Naive thymus-derived CD4-positive, alpha-beta T cell (primary cell): ENCODE results near the gene NRN1. TPM values are rescaled to one million over a fixed set of nuclear protein-coding genes. Genes with fewer than 3 reads are reported as not detected.
"Not testable (repeated sequence)": the region's sequence is repeated elsewhere in the genome, so short reads cannot be mapped to it uniquely, and the experiment has no call there.

Source experiments
- ATAC-seq: fragments of 150-1000 bp; cut with Tn5 transposase; 2 replicates; pipeline ENCODE4 v1.10.0; 2021; ENCODE audit warnings: mild to moderate bottlenecking, moderate library complexity
- CTCF ChIA-PET: fragments of 350-600 bp; sonication (Branson Sonifier 250); formaldehyde crosslinking; loops from one replicate; lab custom pipeline; 2021; ENCODE audit warnings: antibody characterized with exemption; lab: Charles Lee
- POLR2A ChIA-PET: fragments of 350-600 bp; sonication (Branson Sonifier 250); formaldehyde crosslinking; loops from one replicate; lab custom pipeline; 2021; ENCODE audit warnings: antibody characterized with exemption, inconsistent platforms; lab: Charles Lee
- DNase-seq, 9 donors: peaks; one replicate each; pipeline versions ENCODE4 v3.0.0 to v3.0.0-alpha.2; 2020 to 2022; ENCODE audit warnings: mixed read lengths in 1 of 9
- H3K27ac ChIP-seq: one replicate; pipeline ENCODE4 v1.7.0; 2013; ENCODE audit warnings: mild to moderate bottlenecking, low read depth, low read length, moderate library complexity
- H3K27me3 ChIP-seq, 2 donors: one replicate each; pipeline ENCODE4 v1.7.0; 2013; ENCODE audit warnings: low read length in 2 of 2, mild to moderate bottlenecking in 2 of 2, moderate library complexity in 2 of 2; ENCODE audit not compliant: control insufficient read depth in 2 of 2, insufficient read depth in 2 of 2
- H3K36me3 ChIP-seq, 3 experiments: 1 replicate in 2 of 3; 2 replicates in 1 of 3; pipeline ENCODE4 v1.7.0; 2013; ENCODE audit warnings: low read length in 3 of 3, mild to moderate bottlenecking in 3 of 3, moderate library complexity in 1 of 3; ENCODE audit not compliant: insufficient read depth in 3 of 3, control insufficient read depth in 2 of 3
- H3K4me1 ChIP-seq, 2 donors: one replicate each; pipeline ENCODE4 v1.7.0; 2013; ENCODE audit warnings: low read length in 2 of 2, mild to moderate bottlenecking in 2 of 2, moderate library complexity in 1 of 2; ENCODE audit not compliant: control insufficient read depth in 2 of 2, insufficient read depth in 2 of 2
- H3K4me3 ChIP-seq: 2 replicates; pipeline ENCODE4 v1.7.0; 2013; ENCODE audit warnings: mild to moderate bottlenecking, low read length
- H3K9me3 ChIP-seq, 3 experiments: 1 replicate in 2 of 3; 2 replicates in 1 of 3; pipeline ENCODE4 v1.7.0; 2013; ENCODE audit warnings: low read length in 3 of 3; ENCODE audit not compliant: control insufficient read depth in 2 of 3
- H3K27ac Mint-ChIP-seq, 9 donors: one replicate each; pipeline ENCODE4 v1.8.0; 2020 to 2022; ENCODE audit warnings: mixed read lengths in 9 of 9, mild to moderate bottlenecking in 8 of 9, moderate library complexity in 5 of 9, inconsistent platforms in 2 of 9
- H3K27me3 Mint-ChIP-seq, 5 donors: one replicate each; pipeline ENCODE4 v1.8.0; 2021 to 2022; ENCODE audit warnings: mixed read lengths in 5 of 5, mild to moderate bottlenecking in 1 of 5
- H3K36me3 Mint-ChIP-seq, 5 donors: one replicate each; pipeline ENCODE4 v1.8.0; 2020 to 2022; ENCODE audit warnings: mixed read lengths in 5 of 5, mild to moderate bottlenecking in 3 of 5, inconsistent platforms in 1 of 5
- H3K4me1 Mint-ChIP-seq, 7 donors: one replicate each; pipeline ENCODE4 v1.8.0; 2020 to 2022; ENCODE audit warnings: mixed read lengths in 7 of 7, mild to moderate bottlenecking in 3 of 7, inconsistent platforms in 1 of 7
- H3K4me3 Mint-ChIP-seq, 10 donors: one replicate each; pipeline ENCODE4 v1.8.0; 2020 to 2022; ENCODE audit warnings: mild to moderate bottlenecking in 10 of 10, mixed read lengths in 10 of 10, moderate library complexity in 6 of 10, inconsistent platforms in 2 of 10
- H3K9me3 Mint-ChIP-seq, 11 donors: one replicate each; pipeline ENCODE4 v1.8.0; 2020 to 2022; ENCODE audit warnings: mixed read lengths in 11 of 11, mild to moderate bottlenecking in 4 of 11, inconsistent platforms in 1 of 11, moderate library complexity in 1 of 11
- intact Hi-C, 2 donors: fragments of 100-400 bp; cut with micrococcal nuclease; formaldehyde crosslinking; loops; one replicate each; pipeline ENCODE4 v1.15.1; 2023
- polyA plus RNA-seq, 2 donors: library from polyadenylated mRNA; unstranded; fragments of 300-500 nt; fragmentation: Illumina TruSeq; gene quantifications; one replicate each; pipeline ENCODE4 v1.2.3, GENCODE V29; 2021
- total RNA-seq, 6 experiments: library from RNA in 5 of 6; stranded (reverse) in 5 of 6; gene quantifications; 1 replicate in 5 of 6; 2 replicates in 1 of 6; pipeline ENCODE4 v1.2.3 and lab custom pipeline; 2021 to 2026

NRN1 gene
- total and polyA plus RNA-seq, 7 experiments from 2014 or later = 0.19 to 9.1 (median 0.34) TPM; not detected in 2

DNA sequence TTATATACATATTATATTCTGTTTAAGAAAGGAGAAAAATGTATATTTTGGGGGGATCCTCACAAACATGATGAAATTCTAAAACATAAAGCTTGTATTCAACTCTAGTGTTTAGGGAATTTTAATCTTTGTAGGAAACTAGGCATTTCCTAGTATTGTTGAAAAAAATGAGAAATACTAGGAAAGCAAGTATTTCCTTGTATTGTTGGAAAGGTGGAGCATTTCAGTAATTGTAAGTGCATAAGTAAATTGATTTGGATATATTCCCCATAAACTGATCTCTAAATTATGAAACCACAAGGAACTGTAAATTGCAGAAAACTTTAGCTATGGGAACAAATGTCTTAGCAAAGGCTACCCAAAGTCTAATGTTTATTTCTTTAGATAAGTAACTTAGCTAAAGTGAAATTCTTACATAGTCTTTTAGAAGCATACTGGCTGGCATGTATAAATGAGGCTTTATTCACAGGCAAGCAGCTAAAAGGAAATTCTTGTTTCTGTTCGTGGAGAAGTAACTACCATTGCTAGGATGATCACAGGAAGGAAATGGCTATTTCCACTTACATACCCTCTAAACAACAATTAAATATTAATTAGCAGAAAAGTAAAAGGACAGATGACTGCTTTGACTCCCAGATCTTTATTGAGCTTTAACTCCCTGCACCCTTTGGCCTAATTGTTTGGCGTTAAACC, 19.9 kb upstream of the NRN1 start:
- Histone ChIP-seq H3K9me3 (no peaks in the 10 kb centered on the region), H3K27ac (no peak overlapping the region), H3K36me3 (no peaks in the 10 kb centered on the region), H3K27me3 (no peaks in the 10 kb centered on the region), H3K4me3 (no peak overlapping the region), H3K4me1 (no peaks in the 10 kb centered on the region)
- DNase-seq (no peak), ATAC-seq (no peak)
- Mint-ChIP-seq H3K4me3 (no peak overlapping the region), H3K4me1 (peaks cover 0 to 4% (median 0%) of the 10 kb centered on the region in 7 donors), H3K36me3 (no peaks in the 10 kb centered on the region), H3K9me3 (peaks cover 0 to 2% (median 0%) of the 10 kb centered on the region in 11 donors), H3K27ac (no peak overlapping the region), H3K27me3 (peaks cover 13 to 56% (median 38%) of the 10 kb centered on the region in 5 donors)
- intact Hi-C loops = no loop called here
- CTCF ChIA-PET = no interaction called here
- POLR2A ChIA-PET = no interaction called here

DNA sequence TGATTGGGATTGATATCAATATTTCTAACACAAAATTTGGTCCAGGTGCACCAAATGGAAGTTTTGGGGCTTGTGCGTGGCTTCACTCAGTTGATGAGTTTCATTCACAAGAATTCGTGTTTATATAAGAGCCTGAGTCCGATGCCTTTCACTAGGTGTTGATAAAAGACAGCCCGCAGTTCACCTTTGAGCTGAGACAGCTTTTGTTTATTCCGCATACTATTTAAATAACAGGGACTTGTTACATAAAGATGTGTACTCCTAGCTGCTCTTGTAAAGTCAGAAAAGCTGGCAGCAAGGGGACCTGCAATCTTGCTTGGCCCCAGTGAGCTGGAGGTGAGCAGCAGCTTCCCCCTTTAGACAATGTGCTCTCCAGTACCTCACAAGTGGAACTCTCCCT, 19.0 kb upstream of the NRN1 start:
- H3K27ac ChIP-seq = no peak overlapping the region
- no peaks in the 10 kb centered on the region for H3K9me3 ChIP-seq
- H3K4me3 Mint-ChIP-seq = no peak overlapping the region
- ATAC-seq (no peak), DNase-seq (no peak)
- peaks cover 0 to 4% (median 0%) of the 10 kb centered on the region in 7 donors for H3K4me1 Mint-ChIP-seq
- H3K36me3 ChIP-seq = no peaks in the 10 kb centered on the region
- intact Hi-C loops = no loop called here
- POLR2A ChIA-PET = no interaction called here
- peaks cover 18 to 61% (median 44%) of the 10 kb centered on the region in 5 donors for H3K27me3 Mint-ChIP-seq
- H3K9me3 Mint-ChIP-seq = peaks cover 0 to 2% (median 0%) of the 10 kb centered on the region in 11 donors
- CTCF ChIA-PET = no interaction called here
- H3K4me1 ChIP-seq = no peaks in the 10 kb centered on the region
- H3K27me3 ChIP-seq = peaks cover 0 to 2% of the 10 kb centered on the region in 2 donors
- H3K36me3 Mint-ChIP-seq = no peaks in the 10 kb centered on the region
- H3K27ac Mint-ChIP-seq = no peak overlapping the region
- no peak overlapping the region for H3K4me3 ChIP-seq

DNA sequence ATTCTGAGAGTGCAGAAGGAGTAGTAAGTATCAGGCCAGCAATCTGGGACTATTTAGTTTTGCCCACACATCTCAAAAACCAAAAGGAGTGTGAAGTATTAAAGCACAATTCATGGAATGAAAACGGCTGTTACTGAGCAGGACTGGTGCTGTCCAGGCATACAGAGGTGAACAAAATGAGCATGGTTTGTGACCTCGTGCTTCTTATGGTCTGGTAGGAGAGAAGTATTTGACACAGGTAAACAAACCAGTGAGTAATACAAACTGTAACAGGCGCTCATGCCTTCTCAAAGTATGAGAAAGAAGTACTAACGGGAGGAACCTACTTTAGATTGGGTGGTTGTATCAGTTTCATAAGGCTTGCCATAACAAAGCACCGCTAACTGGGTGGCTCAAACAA, 17.5 kb upstream of the NRN1 start:
- ChIA-PET CTCF (no interaction called here), POLR2A (no interaction called here)
- peaks cover 0 to 5% of the 10 kb centered on the region in 2 donors for H3K27me3 ChIP-seq
- H3K9me3 Mint-ChIP-seq = peaks cover 0 to 2% (median 0%) of the 10 kb centered on the region in 11 donors
- DNase-seq (no peak), ATAC-seq (no peak)
- no peak overlapping the region for H3K4me3 Mint-ChIP-seq
- no peaks in the 10 kb centered on the region for H3K36me3 ChIP-seq
- H3K9me3 ChIP-seq = no peaks in the 10 kb centered on the region
- no peak overlapping the region for H3K4me3 ChIP-seq
- peaks cover 27 to 66% (median 48%) of the 10 kb centered on the region in 5 donors for H3K27me3 Mint-ChIP-seq
- peaks cover 0 to 4% (median 0%) of the 10 kb centered on the region in 7 donors for H3K4me1 Mint-ChIP-seq
- no peak overlapping the region for H3K27ac ChIP-seq
- H3K36me3 Mint-ChIP-seq = no peaks in the 10 kb centered on the region
- intact Hi-C loops = loop anchor here in 1 of 2 donors (5.0 kb wide), 1 partner anchor 42 kb away; no protein-coding TSS in a partner anchor
- H3K4me1 ChIP-seq = no peaks in the 10 kb centered on the region
- H3K27ac Mint-ChIP-seq = no peak overlapping the region

DNA sequence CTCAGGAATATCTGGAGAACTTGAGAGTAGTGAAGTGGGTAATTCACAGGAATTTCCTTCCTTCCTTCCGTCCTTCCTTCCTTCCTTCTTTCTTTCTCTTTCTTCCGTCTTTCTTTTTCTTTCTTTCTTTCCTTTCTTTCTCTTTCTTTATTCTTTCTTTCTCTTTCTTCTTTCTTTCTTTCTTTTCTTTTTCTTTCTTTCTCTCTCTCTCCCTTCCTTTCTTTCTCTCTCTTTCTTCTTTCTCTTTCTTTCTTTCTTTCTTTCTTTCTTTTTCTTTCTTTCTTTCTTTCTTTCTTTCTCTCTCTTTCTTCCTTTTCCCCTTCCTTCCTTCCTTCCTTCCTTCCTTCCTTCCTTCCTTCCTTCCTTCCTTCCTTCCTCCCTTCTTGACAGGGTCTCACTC, 16.1 kb upstream of the NRN1 start:
- DNase-seq, POLR2A ChIA-PET, H3K9me3 ChIP-seq, H3K4me3 ChIP-seq, H3K27ac ChIP-seq, H3K9me3 Mint-ChIP-seq, ATAC-seq, H3K27ac Mint-ChIP-seq, H3K36me3 Mint-ChIP-seq, H3K4me1 ChIP-seq, H3K4me1 Mint-ChIP-seq, H3K27me3 ChIP-seq, CTCF ChIA-PET, H3K36me3 ChIP-seq: not testable (repeated sequence)
- Mint-ChIP-seq H3K4me3 (peak overlapping the region in 1 of 10 donors; percentile 60), H3K27me3 (peaks cover 36 to 78% (median 60%) of the 10 kb centered on the region in 5 donors)
- intact Hi-C loops = loop anchor here in 1 of 2 donors (5.0 kb wide), 1 partner anchor 41 kb away; no protein-coding TSS in a partner anchor

DNA sequence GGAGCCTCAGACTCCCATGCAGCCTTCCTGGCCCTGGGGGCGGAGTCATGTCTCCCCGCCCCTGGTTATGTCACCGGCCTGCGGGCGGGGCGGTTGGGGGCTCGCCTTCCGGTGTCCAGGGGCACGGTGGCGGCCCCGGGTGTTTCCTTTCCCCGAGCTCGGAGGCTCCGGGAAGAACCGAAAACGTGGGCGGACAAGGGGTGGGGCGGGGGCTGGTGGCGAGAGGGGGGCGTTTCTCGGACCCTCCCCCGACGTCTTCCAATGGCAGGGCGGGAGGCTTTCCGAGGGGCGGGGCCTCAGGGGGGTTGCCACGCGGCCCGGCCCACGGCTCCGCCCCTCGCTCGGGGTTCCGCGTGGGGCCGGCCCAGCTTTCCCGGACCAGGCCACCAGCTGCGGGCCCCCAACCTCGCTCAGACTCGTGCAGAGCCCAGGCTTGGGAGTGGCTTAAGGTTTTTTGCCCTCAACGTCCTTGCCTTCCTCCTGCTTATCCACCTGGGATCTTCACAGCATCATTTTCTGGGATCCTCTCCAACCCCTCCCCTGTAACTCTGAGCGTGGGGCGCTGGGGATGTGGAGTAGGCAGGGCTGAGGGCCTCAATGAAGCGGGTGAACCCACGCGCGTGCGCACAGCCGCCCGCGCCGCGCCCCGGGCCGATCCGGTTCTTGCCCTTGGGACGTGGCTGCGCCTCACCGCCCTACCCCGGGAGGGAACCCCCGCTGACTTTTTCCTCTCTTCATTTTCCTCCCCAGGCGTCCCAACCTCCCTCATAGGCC, 2.1 kb upstream of the NRN1 start:
- intact Hi-C loops = loop anchor here (1.0 to 10.0 kb wide), 12 partner anchors 11 to 1716 kb away; partner anchors contain the start of genes FARS2 (in 2 of the 2), BMP6 (in 1 of the 2), CDYL (in 1 of the 2) and DSP (in 1 of the 2)
- no peak overlapping the region for H3K27ac Mint-ChIP-seq
- Histone ChIP-seq H3K4me1 (peaks cover 20 to 36% of the 10 kb centered on the region in 2 donors), H3K27ac (no peak overlapping the region), H3K9me3 (peaks cover 0 to 6% (median 0%) of the 10 kb centered on the region in 3 experiments), H3K27me3 (peaks cover 43 to 45% of the 10 kb centered on the region in 2 donors), H3K4me3 (peak overlapping the region; percentile 36), H3K36me3 (no peaks in the 10 kb centered on the region)
- H3K4me3 Mint-ChIP-seq = peak overlapping the region; percentile 32 to 87 (median 80)
- POLR2A ChIA-PET = no interaction called here
- peaks cover 0 to 11% (median 6%) of the 10 kb centered on the region in 5 donors for H3K36me3 Mint-ChIP-seq
- peaks cover 68 to 82% (median 70%) of the 10 kb centered on the region in 5 donors for H3K27me3 Mint-ChIP-seq
- DNase-seq (peak in 3 of 9 donors; percentile 18 to 71 (median 23)), ATAC-seq (peak; percentile 66)
- H3K4me1 Mint-ChIP-seq = peaks cover 27 to 52% (median 44%) of the 10 kb centered on the region in 7 donors
- H3K9me3 Mint-ChIP-seq = peaks cover 0 to 30% (median 10%) of the 10 kb centered on the region in 11 donors
- CTCF ChIA-PET = interaction anchor here (0.6 to 1.0 kb wide), 3 partner anchors 8 to 437 kb away, joined by 3 to 4 read pairs (median 3); no protein-coding TSS in a partner anchor

DNA sequence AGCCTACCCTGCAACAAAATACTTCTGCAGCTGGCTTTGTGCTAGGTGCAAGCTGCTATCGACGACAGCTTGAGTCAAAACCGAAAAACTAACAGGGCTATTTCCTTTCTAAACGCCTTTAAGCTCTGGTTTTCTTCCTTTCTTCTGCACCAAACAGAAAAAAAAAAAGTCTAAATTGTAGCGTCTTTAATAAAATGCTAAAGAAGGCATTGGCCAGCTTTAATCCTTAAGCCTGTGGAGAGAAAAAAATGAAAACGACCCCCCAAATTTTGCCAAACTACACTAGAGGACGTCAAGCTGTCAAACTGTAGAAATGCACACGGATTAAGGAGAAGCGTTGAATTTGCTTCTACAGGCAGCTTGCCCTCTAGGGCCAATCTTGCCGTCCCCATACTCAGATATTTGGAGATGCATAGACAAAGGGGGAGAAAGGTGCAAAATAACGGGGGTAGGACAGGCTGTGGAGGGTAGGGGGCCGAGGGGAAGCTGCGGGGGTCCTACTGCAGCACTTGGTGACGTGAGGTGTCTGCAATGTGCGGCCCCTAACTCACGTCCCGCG, 1.4 kb upstream of the NRN1 start:
- ATAC-seq = no peak

More for the DNA sequence above, 1.4 kb upstream of the NRN1 start:
- H3K36me3 ChIP-seq = no peaks in the 10 kb centered on the region
- peak overlapping the region; percentile 36 for H3K4me3 ChIP-seq
- peaks cover 47 to 52% of the 10 kb centered on the region in 2 donors for H3K27me3 ChIP-seq
- POLR2A ChIA-PET = no interaction called here
- Mint-ChIP-seq H3K9me3 (peaks cover 0 to 30% (median 10%) of the 10 kb centered on the region in 11 donors), H3K27me3 (peaks cover 64 to 84% (median 68%) of the 10 kb centered on the region in 5 donors), H3K4me1 (peaks cover 29 to 59% (median 45%) of the 10 kb centered on the region in 7 donors), H3K36me3 (peaks cover 0 to 11% (median 6%) of the 10 kb centered on the region in 5 donors), H3K4me3 (peak overlapping the region; percentile 60 to 87 (median 80)), H3K27ac (peak overlapping the region in 6 of 9 donors; percentile 3 to 74 (median 30))
- intact Hi-C loops = loop anchor here (1.0 to 10.0 kb wide), 12 partner anchors 10 to 1717 kb away; partner anchors contain the start of genes FARS2 (in 2 of the 2), BMP6 (in 1 of the 2), CDYL (in 1 of the 2) and DSP (in 1 of the 2)
- peaks cover 20 to 43% of the 10 kb centered on the region in 2 donors for H3K4me1 ChIP-seq
- peaks cover 0 to 6% (median 0%) of the 10 kb centered on the region in 3 experiments for H3K9me3 ChIP-seq
- no peak for DNase-seq
- no peak overlapping the region for H3K27ac ChIP-seq
- CTCF ChIA-PET = interaction anchor here (0.6 to 1.0 kb wide), 2 partner anchors 13 to 437 kb away, joined by 3 to 4 read pairs; no protein-coding TSS in a partner anchor
